ENCODE data around the gene GSAP.

The GSAP gene

GRCh38 chr7:77419102-77419501 lies 3.0 kb upstream of the GSAP start:
- H3K4me3 ChIP-seq (ENCODE audit: low read depth, low read length), result no peak overlapping the region
- TF ChIP-seq CTCF (IDR thresholded peaks at IDR 0.05; ENCODE audit: borderline replicate concordance, insufficient read depth, low read depth, low read length), result no peak

- no peak overlapping the region for H3K4me3 ChIP-seq (ENCODE audit: low read depth, low read length)
- no peak for TF ChIP-seq CTCF (IDR thresholded peaks at IDR 0.05; ENCODE audit: borderline replicate concordance, insufficient read depth, low read depth, low read length)
These were observed 1.7 kb upstream of the GSAP start for GRCh38 chr7:77417801-77418200.

- TF ChIP-seq CTCF (IDR thresholded peaks at IDR 0.05; ENCODE audit: borderline replicate concordance, insufficient read depth, low read depth, low read length), result no peak
- peak overlapping the region; percentile 85 for H3K4me3 ChIP-seq (ENCODE audit: low read depth, low read length)
These were observed 647 bp upstream of the GSAP start for GRCh38 chr7:77416621-77417371.

- TF ChIP-seq CTCF (IDR thresholded peaks at IDR 0.05; ENCODE audit: borderline replicate concordance, insufficient read depth, low read depth, low read length), result no peak
- H3K4me3 ChIP-seq (ENCODE audit: low read depth, low read length), result peak overlapping the region; percentile 85
These were observed 700 bp downstream of the GSAP start for GRCh38 chr7:77415476-77415822.

GRCh38 chr7:77413861-77414424 lies 2.2 kb downstream of the GSAP start:
- no peak overlapping the region for H3K4me3 ChIP-seq (ENCODE audit: low read depth, low read length)
- no peak for TF ChIP-seq CTCF (IDR thresholded peaks at IDR 0.05; ENCODE audit: borderline replicate concordance, insufficient read depth, low read depth, low read length)

GRCh38 chr7:77413128-77413527 lies 3.0 kb downstream of the GSAP start:
- TF ChIP-seq CTCF (IDR thresholded peaks at IDR 0.05; ENCODE audit: borderline replicate concordance, insufficient read depth, low read depth, low read length), result no peak
- H3K4me3 ChIP-seq (ENCODE audit: low read depth, low read length), result no peak overlapping the region

All from GM12875 (cell line).